MCF 10A (cell line): ENCODE data around the gene THADA. TPM values are rescaled to one million over a fixed set of nuclear protein-coding genes. Genes with fewer than 3 reads are reported as not detected.

Source experiments
- BruUV-seq: library from RNA; stranded (reverse); fragments of 400-500 nt; replicated peaks from 2 replicates; lab custom pipeline; 2021; lab: Mats Ljungman, UMichigan
- CTCF ChIA-PET: fragments of 300-600 bp; sonication (Branson Sonifier 250); formaldehyde crosslinking; extraction: SDS; loops from one replicate; lab custom pipeline; 2021; ENCODE audit warnings: antibody characterized with exemption, inconsistent platforms; lab: Yijun Ruan, JAX
- POLR2A ChIA-PET: fragments of 300-600, 350-650 bp; sonication (Branson Sonifier 250); formaldehyde crosslinking; extraction: SDS; loops from one replicate; lab custom pipeline; 2020; ENCODE audit warnings: antibody characterized with exemption, inconsistent platforms; lab: Yijun Ruan, JAX
- DNase-seq: peaks from one replicate; pipeline ENCODE4 v3.0.0-alpha.2; 2018; ENCODE audit not compliant: unreplicated experiment
- H3K27ac Mint-ChIP-seq: one replicate; pipeline ENCODE4 v1.8.0; 2022; ENCODE audit warnings: mild to moderate bottlenecking, low read depth, mixed read lengths; ENCODE audit not compliant: unreplicated experiment
- H3K27me3 Mint-ChIP-seq: one replicate; pipeline ENCODE4 v1.8.0; 2022; ENCODE audit warnings: mixed read lengths; ENCODE audit not compliant: insufficient read depth, unreplicated experiment
- H3K36me3 Mint-ChIP-seq: one replicate; pipeline ENCODE4 v1.8.0; 2022; ENCODE audit warnings: mild to moderate bottlenecking, moderate library complexity, mixed read lengths; ENCODE audit not compliant: insufficient read depth, unreplicated experiment
- H3K4me1 Mint-ChIP-seq: one replicate; pipeline ENCODE4 v1.8.0; 2022; ENCODE audit warnings: mixed read lengths; ENCODE audit not compliant: insufficient read depth, unreplicated experiment
- H3K4me3 Mint-ChIP-seq: one replicate; pipeline ENCODE4 v1.8.0; 2022; ENCODE audit warnings: mild to moderate bottlenecking, moderate library complexity, mixed read lengths; ENCODE audit not compliant: unreplicated experiment
- H3K9me3 Mint-ChIP-seq: one replicate; pipeline ENCODE4 v1.8.0; 2022; ENCODE audit warnings: mixed read lengths; ENCODE audit not compliant: unreplicated experiment
- intact Hi-C: fragments of 100-400 bp; cut with micrococcal nuclease; formaldehyde crosslinking; loops from 2 replicates; pipeline ENCODE4 v1.14.1; 2022
- total RNA-seq: library from RNA; stranded (reverse); gene quantifications from 2 replicates; pipeline ENCODE4 v1.2.3, GENCODE V29; 2022
- TF ChIP-seq, protein P1 (sequence below): fragments of 200-600 bp; IDR thresholded peaks from one replicate; pipeline ENCODE4 v1.8.0; 2022; ENCODE audit warnings: antibody characterized with exemption, mild to moderate bottlenecking; ENCODE audit not compliant: unreplicated experiment

The THADA gene
- total RNA-seq, 1 experiment from 2014 or later: 49.8 TPM

DNA sequence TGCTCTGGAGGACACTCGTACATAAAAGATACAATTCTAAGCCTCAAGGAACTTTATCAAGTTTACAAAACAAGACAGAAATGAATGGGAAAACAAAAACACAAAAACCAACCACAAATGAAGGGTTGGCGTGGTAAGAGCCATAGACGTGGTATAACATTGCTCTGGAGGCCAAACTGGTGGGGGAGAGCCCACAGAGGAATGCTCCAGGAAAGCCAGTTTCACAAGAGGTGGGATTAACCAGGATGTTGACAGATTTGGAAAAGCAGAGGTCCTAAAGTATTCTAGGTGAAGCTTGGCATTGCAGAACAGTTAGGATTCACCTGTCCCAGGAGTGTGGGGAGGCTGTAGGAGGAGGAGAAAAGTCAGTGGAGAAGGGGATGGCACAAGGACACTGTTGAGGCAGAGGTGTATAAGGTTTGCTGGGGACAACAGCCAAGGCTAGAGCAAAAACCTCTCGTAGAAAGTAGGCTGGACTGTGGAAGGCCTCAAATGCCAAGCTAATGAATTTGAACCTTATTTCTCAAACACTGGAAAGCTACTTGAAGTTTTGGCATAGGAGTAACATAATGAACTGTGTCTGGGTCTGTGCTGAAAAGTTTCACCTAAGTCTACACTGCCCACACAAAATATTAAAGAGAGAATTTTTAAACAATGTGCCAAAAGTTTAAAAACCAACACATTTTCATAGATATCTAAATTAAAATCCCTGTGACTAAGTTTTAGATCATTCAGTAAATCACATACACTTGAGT, 135.1 kb downstream of the THADA start:
- Mint-ChIP-seq H3K36me3 (peaks cover 5% of the 10 kb centered on the region), H3K9me3 (peaks cover 3% of the 10 kb centered on the region), H3K27ac (peak overlapping the region; percentile 65), H3K27me3 (no peaks in the 10 kb centered on the region), H3K4me1 (peaks cover 61% of the 10 kb centered on the region), H3K4me3 (no peak overlapping the region)
- ChIA-PET POLR2A (interaction anchor here (0.9 to 2.3 kb wide), 7 partner anchors 17 to 237 kb away, joined by 3 to 10 read pairs (median 4); no protein-coding TSS in a partner anchor), CTCF (interaction anchor here (0.6 to 1.0 kb wide), 3 partner anchors 12 to 232 kb away, joined by 3 to 5 read pairs (median 3); no protein-coding TSS in a partner anchor)
- no TSS peak for BruUV-seq
- no peak for DNase-seq
- intact Hi-C loops: no loop called here
- TF ChIP-seq, protein P1, sequence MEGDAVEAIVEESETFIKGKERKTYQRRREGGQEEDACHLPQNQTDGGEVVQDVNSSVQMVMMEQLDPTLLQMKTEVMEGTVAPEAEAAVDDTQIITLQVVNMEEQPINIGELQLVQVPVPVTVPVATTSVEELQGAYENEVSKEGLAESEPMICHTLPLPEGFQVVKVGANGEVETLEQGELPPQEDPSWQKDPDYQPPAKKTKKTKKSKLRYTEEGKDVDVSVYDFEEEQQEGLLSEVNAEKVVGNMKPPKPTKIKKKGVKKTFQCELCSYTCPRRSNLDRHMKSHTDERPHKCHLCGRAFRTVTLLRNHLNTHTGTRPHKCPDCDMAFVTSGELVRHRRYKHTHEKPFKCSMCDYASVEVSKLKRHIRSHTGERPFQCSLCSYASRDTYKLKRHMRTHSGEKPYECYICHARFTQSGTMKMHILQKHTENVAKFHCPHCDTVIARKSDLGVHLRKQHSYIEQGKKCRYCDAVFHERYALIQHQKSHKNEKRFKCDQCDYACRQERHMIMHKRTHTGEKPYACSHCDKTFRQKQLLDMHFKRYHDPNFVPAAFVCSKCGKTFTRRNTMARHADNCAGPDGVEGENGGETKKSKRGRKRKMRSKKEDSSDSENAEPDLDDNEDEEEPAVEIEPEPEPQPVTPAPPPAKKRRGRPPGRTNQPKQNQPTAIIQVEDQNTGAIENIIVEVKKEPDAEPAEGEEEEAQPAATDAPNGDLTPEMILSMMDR: no peak

DNA sequence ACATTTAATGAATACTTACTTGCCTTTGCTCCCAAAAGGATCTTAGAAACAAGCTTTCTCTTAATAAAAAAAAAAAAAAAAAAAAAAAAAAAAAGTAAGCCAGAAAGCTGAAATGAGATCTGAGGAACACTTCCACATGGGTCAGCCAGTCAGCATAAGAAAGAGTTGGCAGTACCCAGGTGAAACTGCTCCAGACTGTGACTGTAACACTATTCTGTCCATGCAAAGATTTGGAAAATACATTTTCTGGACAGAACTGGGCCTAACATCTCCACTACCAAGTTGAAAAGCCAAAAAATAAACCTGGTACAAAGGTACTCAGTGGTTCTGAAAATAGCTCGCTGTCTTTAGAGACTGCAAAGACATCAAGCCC, 135.7 kb downstream of the THADA start:
- CTCF ChIA-PET: interaction anchor here (0.6 to 1.6 kb wide), 2 partner anchors 24 to 231 kb away, joined by 3 to 7 read pairs; no protein-coding TSS in a partner anchor
- DNase-seq: no peak
- peak overlapping the region; percentile 65 for H3K27ac Mint-ChIP-seq
- H3K4me3 Mint-ChIP-seq: no peak overlapping the region
- TF ChIP-seq, protein P1: no peak
- intact Hi-C loops: no loop called here
- H3K9me3 Mint-ChIP-seq: no peaks in the 10 kb centered on the region
- no TSS peak for BruUV-seq
- peaks cover 61% of the 10 kb centered on the region for H3K4me1 Mint-ChIP-seq
- H3K27me3 Mint-ChIP-seq: no peaks in the 10 kb centered on the region
- peaks cover 5% of the 10 kb centered on the region for H3K36me3 Mint-ChIP-seq
- POLR2A ChIA-PET: interaction anchor here (0.9 to 2.3 kb wide), 7 partner anchors 8 to 236 kb away, joined by 3 to 10 read pairs (median 8); no protein-coding TSS in a partner anchor

DNA sequence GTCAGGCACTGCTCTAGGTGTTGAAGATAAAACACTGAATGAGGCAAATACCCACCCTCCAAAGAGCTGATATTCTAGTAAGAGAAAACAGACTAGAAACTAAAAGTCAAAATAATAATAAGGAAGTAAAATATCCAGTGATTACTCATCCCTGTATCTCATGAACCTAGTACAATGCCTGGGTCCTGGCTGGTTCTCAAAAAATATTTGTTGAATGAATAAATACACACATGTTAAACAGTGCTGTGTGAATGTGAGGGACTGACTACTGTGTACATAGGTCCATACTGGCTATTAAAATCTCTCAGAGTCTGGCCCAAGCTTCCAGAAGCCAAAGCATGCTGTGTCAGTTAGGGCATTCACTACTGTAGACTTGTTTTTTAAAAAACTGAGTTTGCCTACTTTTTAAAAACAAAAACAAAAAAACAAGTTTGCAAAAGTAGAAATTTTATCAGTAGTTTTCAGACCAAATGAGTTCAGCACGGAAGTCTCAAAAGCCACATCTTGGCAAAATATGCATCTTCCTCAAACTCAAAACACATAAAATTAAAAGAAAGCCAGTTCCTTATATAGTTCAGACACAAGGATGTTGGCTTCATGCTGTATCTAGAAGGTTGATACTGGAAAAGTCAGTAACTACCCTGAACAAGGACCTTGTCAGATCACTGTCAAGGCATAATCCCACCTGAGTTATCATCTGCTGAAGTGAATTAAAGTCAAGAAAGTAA, 136.2 kb downstream of the THADA start:
- intact Hi-C loops: loop anchor here (2.0 kb wide), 1 partner anchor 81 kb away; no protein-coding TSS in a partner anchor
- TF ChIP-seq, protein P1: no peak
- DNase-seq: peak; percentile 47
- BruUV-seq: no TSS peak
- CTCF ChIA-PET: interaction anchor here (1.6 kb wide), 1 partner anchor 25 kb away, joined by 7 read pairs; no protein-coding TSS in a partner anchor
- POLR2A ChIA-PET: interaction anchor here (1.0 to 2.3 kb wide), 7 partner anchors 9 to 235 kb away, joined by 3 to 10 read pairs (median 6); no protein-coding TSS in a partner anchor
- no peaks in the 10 kb centered on the region for H3K27me3 Mint-ChIP-seq
- no peaks in the 10 kb centered on the region for H3K9me3 Mint-ChIP-seq
- H3K4me1 Mint-ChIP-seq: peaks cover 61% of the 10 kb centered on the region
- H3K27ac Mint-ChIP-seq: peak overlapping the region; percentile 78
- peak overlapping the region; percentile 8 for H3K4me3 Mint-ChIP-seq
- peaks cover 5% of the 10 kb centered on the region for H3K36me3 Mint-ChIP-seq
